Measurements from ENCODE around the gene ZBTB25. TPM values are rescaled to one million over a fixed set of nuclear protein-coding genes. Genes with fewer than 3 reads are reported as not detected.

The ZBTB25 gene
- total RNA-seq, 1 donor from 2014 or later = 14.9 TPM

DNA sequence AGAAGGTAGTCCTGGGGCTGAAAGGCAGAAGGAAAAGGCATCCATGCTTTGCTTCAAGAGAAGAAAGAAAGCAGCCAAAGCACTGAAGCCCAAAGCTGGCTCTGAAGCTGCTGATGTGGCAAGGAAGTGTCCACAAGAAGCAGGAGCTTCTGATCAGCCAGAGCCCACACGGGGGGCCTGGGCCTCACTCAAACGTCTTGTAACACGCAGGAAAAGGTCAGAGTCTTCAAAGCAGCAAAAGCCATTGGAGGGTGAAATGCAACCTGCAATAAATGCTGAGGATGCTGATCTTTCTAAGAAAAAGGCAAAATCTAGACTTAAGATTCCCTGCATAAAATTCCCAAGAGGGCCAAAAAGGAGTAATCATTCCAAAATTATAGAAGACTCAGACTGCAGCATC, 35.2 kb downstream of the ZBTB25 start:
- Histone ChIP-seq H3K27me3 (ENCODE audit: low read depth) (no peaks in the 10 kb centered on the region), H3K9me3 (no peaks in the 10 kb centered on the region), H3K4me1 (peaks cover 15% of the 10 kb centered on the region), H3K4me3 (no peak overlapping the region), H3K27ac (no peak overlapping the region), H3K36me3 (no peaks in the 10 kb centered on the region)
- intact Hi-C loops (cut with DNase I) = no loop called here
- ATAC-seq (no peak), DNase-seq (no peak)
- TF ChIP-seq CTCF (IDR thresholded peaks at IDR 0.05) = no peak

DNA sequence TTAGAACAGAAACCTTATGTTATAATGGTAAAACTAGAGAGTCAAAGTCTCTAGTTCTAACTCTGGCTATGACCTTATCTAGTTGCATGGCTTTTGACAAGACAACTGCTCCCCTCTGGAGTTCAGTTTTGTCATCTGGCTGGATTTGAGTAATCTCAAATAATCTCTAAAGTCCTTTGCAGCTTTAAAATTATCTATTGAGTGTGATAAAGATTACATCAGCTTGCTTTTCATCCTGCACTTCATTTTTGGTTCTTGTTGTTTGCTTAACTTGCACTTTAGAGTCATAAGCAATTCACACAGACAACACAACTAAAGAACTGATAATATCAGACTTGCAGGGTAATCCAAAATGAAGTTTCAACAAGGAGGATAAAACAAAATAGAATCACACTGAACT, 36.1 kb downstream of the ZBTB25 start:
- H3K4me3 ChIP-seq = no peak overlapping the region
- H3K36me3 ChIP-seq = no peaks in the 10 kb centered on the region
- no peak for ATAC-seq
- DNase-seq = no peak
- intact Hi-C loops (cut with DNase I) = no loop called here
- H3K27ac ChIP-seq = no peak overlapping the region
- peaks cover 15% of the 10 kb centered on the region for H3K4me1 ChIP-seq
- TF ChIP-seq CTCF (IDR thresholded peaks at IDR 0.05) = no peak
- H3K27me3 ChIP-seq (ENCODE audit: low read depth) = no peaks in the 10 kb centered on the region
- no peaks in the 10 kb centered on the region for H3K9me3 ChIP-seq

DNA sequence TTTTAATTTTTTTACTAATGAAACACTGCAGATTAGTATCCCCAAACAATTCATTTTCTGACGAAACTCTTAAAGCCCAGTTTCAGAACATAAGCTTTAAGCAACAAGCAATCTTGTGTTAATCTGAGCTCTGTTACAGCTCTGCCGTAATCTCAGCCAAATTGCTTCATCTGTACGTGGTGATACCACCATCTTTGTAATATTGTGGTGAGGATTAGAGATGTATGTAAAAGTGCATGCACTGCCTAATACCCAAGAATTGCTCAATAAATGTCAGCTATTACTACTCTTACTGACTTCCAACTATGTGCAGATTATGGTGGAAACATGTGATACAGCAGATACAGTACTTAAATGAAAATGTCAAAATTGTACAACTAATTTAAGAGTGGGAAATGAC, 36.5 kb downstream of the ZBTB25 start:
- no peak for TF ChIP-seq CTCF (IDR thresholded peaks at IDR 0.05)
- no peaks in the 10 kb centered on the region for H3K36me3 ChIP-seq
- ATAC-seq (peak; percentile 29 to 53), DNase-seq (no peak)
- peaks cover 15% of the 10 kb centered on the region for H3K4me1 ChIP-seq
- H3K27me3 ChIP-seq (ENCODE audit: low read depth) = no peaks in the 10 kb centered on the region
- H3K4me3 ChIP-seq = no peak overlapping the region
- H3K27ac ChIP-seq = no peak overlapping the region
- intact Hi-C loops (cut with DNase I) = no loop called here
- no peaks in the 10 kb centered on the region for H3K9me3 ChIP-seq

GRCh38 chr14:64465831-64466554, 37.6 kb downstream of the ZBTB25 start:
- intact Hi-C loops (cut with DNase I) = no loop called here
- H3K27ac ChIP-seq = peak overlapping the region; percentile 73
- peak; percentile 32 to 56 for ATAC-seq

GRCh38 chr14:64465191-64465822, 38.3 kb downstream of the ZBTB25 start, which contains the start of gene AKAP5:
Gene AKAP5, plus strand, starts transcription at chr14:64465499. Its CDS starts 2,896 bp downstream, at chr14:64468395.
- DNase-seq (peak; percentile 54), ATAC-seq (peak; percentile 90 to 93)
- H3K36me3 ChIP-seq = no peaks in the 10 kb centered on the region
- no peaks in the 10 kb centered on the region for H3K9me3 ChIP-seq
- no peaks in the 10 kb centered on the region for H3K27me3 ChIP-seq (ENCODE audit: low read depth)
- peak within 1 kb of the TSS; percentile 82 for H3K4me3 ChIP-seq
- H3K4me1 ChIP-seq = peaks cover 15% of the 10 kb centered on the region
- intact Hi-C loops (cut with DNase I) = no loop called here
- peak within 1 kb of the TSS; percentile 73 for H3K27ac ChIP-seq
- no peak for TF ChIP-seq CTCF (IDR thresholded peaks at IDR 0.05)

More at GRCh38 chr14:64465831-64466554, 37.6 kb downstream of the ZBTB25 start:
- H3K36me3 ChIP-seq = no peaks in the 10 kb centered on the region
- no peak for DNase-seq
- H3K4me1 ChIP-seq = peaks cover 15% of the 10 kb centered on the region
- no peaks in the 10 kb centered on the region for H3K9me3 ChIP-seq
- peak overlapping the region; percentile 82 for H3K4me3 ChIP-seq
- no peak for TF ChIP-seq CTCF (IDR thresholded peaks at IDR 0.05)
- no peaks in the 10 kb centered on the region for H3K27me3 ChIP-seq (ENCODE audit: low read depth)
